OCI-LY3 (cell line): ENCODE results near the gene SVIL.

ENCODE experiments used
- CTCF ChIP-seq: fragments of 200-600, 300-600 bp; sonication (generic); IDR thresholded peaks from 2 replicates; pipeline ENCODE4 v1.5.1; 2014; ENCODE audit warnings: antibody characterized with exemption, low read length, low read depth
- EZH2phosphoT487 ChIP-seq: fragments of 200-600 bp; shearing (Covaris generic); IDR thresholded peaks from 2 replicates; pipeline ENCODE4 v1.6.1; 2018; ENCODE audit warnings: antibody characterized with exemption, mixed run types, low read depth

DNA sequence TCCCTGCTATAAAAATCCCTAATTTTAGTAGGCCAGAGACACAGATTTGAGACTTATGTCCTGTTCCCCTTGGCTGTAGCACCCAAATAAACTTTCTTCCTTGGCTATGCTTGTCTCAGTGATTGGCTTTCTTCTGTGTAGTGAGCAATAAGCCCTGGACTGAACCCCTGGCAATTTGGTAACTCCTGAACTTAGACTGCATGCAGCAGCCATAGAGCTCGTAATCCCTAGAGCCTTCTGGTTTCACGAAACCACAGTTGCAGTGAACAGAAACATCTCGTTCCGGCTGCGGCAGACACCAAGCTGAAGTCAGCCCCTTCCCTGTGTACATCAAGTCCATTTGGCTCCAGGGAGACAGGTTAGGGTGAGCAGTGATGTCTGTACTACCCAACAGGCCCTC, 173.7 kb downstream of the SVIL start:
- no peak for TF ChIP-seq CTCF
- TF ChIP-seq EZH2phosphoT487: no peak
